OCI-M2 (cell line): Measurements from ENCODE around the gene MAPKBP1.
A peak's percentile ranks its signal among the peaks of the same experiment; 100 is the strongest.
"Not testable (repeated sequence)": the region's sequence is repeated elsewhere in the genome, so short reads cannot be mapped to it uniquely, and the experiment has no call there.

Experiments
- DNase-seq: peaks from one replicate; lab custom pipeline; 2025; ENCODE audit not compliant: unreplicated experiment; lab: John Stamatoyannopoulos, UW

MAPKBP1 gene

GRCh38 chr15:41825572-41826535, 51.6 kb downstream of the MAPKBP1 start:
- DNase-seq = no peak

- no peak for DNase-seq
Measured at GRCh38 chr15:41827290-41827879, 53.1 kb downstream of the MAPKBP1 start.

GRCh38 chr15:41827880-41828806, 53.9 kb downstream of the MAPKBP1 start, which contains the start of gene JMJD7:
Gene JMJD7 (plus strand): TSS chr15:41828092. CDS start chr15:41828125, 33 bp downstream.
- peak; percentile 13 for DNase-seq

- no peak for DNase-seq
Measured at GRCh38 chr15:41828807-41829141, 54.5 kb downstream of the MAPKBP1 start.

GRCh38 chr15:41829959-41830646, 55.8 kb downstream of the MAPKBP1 start:
- DNase-seq = no peak

GRCh38 chr15:41831291-41831690, 57.0 kb downstream of the MAPKBP1 start:
- DNase-seq = not testable (repeated sequence)

- DNase-seq = no peak
Measured at GRCh38 chr15:41832208-41832607, 57.9 kb downstream of the MAPKBP1 start.

GRCh38 chr15:41832875-41833274, 58.6 kb downstream of the MAPKBP1 start:
- no peak for DNase-seq

- DNase-seq = no peak
Measured at GRCh38 chr15:41834096-41834495, 59.8 kb downstream of the MAPKBP1 start.

- no peak for DNase-seq
Measured at GRCh38 chr15:41836073-41836472, 61.8 kb downstream of the MAPKBP1 start.

GRCh38 chr15:41836713-41837454, 62.6 kb downstream of the MAPKBP1 start:
- no peak for DNase-seq

GRCh38 chr15:41838400-41838897, 64.2 kb downstream of the MAPKBP1 start, which contains the start of gene PLA2G4B:
Gene PLA2G4B (plus strand): TSS chr15:41838847. CDS start chr15:41838914, 67 bp downstream.
- no peak for DNase-seq

- no peak for DNase-seq
Measured at GRCh38 chr15:41839781-41840491, 65.7 kb downstream of the MAPKBP1 start.

- DNase-seq = no peak
Measured at GRCh38 chr15:41840673-41841072, 66.4 kb downstream of the MAPKBP1 start.

- no peak for DNase-seq
Measured at GRCh38 chr15:41841131-41841530, 66.8 kb downstream of the MAPKBP1 start.

GRCh38 chr15:41842229-41842628, 67.9 kb downstream of the MAPKBP1 start:
- DNase-seq = no peak

GRCh38 chr15:41843571-41843970, 69.3 kb downstream of the MAPKBP1 start:
- no peak for DNase-seq

- no peak for DNase-seq
Measured at GRCh38 chr15:41844814-41845213, 70.5 kb downstream of the MAPKBP1 start.

- DNase-seq = no peak
Measured at GRCh38 chr15:41847206-41847605, 72.9 kb downstream of the MAPKBP1 start.
